ELR (cell line): ENCODE measurements around the gene KCNE3.
"Not testable (repeated sequence)": the region's sequence is repeated elsewhere in the genome, so short reads cannot be mapped to it uniquely, and the experiment has no call there.

Experiments
- DNase-seq: peaks from one replicate; pipeline ENCODE4 v3.0.0-alpha.2; 2015; ENCODE audit warnings: low read depth

The KCNE3 gene

GRCh38 chr11:74443071-74443864, 24.1 kb downstream of the KCNE3 start:
- DNase-seq, result no peak

GRCh38 chr11:74442636-74443035, 24.7 kb downstream of the KCNE3 start:
- peak; percentile 11 for DNase-seq

DNA sequence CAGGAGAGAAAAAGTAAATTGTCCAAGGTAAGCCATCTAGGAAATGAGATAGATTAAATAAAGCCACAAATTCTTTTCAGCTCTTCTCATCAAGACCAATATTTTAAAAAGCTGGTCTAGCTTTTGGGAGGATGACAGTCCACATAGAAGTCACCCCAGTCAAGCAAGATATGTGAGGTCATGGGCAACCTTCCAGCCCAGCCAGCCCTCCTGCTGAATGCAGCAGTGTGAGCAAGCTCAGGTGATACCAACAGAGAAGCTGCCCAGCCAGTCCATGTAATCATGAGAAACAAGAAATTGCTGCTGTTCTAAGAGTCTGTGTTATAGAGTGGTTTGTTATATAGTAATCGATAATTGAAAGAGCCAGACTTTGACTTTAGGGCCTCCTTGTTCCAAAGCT, 28.7 kb downstream of the KCNE3 start:
- no peak for DNase-seq

DNA sequence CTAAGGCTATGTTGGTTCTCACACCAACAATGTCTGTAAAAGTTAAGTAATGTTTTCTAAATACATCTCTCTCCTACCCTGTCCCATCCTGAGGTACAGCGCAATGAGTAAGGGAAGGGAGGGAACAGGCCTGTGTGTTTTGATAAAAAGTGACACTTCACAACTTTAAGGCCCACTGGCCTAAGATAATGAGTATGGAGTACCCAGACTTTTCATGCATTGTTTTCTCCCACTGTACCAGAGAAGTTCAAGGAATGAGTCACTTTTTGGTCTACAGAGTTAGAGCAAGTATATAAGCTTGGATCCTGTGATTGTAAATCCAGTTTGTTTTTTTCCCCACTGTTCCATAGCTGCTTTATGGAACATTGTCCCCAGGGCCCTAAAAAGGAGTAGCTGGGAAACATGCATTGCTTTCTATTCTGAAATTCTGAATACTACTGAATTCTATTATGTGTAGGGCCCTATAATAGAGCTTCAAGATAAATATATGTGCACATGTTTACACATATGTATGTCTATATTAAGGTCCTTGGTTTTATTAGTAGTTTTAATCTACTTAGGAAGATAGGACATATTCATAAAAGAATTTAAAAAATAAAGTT, 29.8 kb downstream of the KCNE3 start:
- no peak for DNase-seq

GRCh38 chr11:74434528-74434927, 32.8 kb downstream of the KCNE3 start:
- DNase-seq, result peak; percentile 49

- DNase-seq, result no peak
Measured at GRCh38 chr11:74429205-74429604, 38.1 kb downstream of the KCNE3 start.

DNA sequence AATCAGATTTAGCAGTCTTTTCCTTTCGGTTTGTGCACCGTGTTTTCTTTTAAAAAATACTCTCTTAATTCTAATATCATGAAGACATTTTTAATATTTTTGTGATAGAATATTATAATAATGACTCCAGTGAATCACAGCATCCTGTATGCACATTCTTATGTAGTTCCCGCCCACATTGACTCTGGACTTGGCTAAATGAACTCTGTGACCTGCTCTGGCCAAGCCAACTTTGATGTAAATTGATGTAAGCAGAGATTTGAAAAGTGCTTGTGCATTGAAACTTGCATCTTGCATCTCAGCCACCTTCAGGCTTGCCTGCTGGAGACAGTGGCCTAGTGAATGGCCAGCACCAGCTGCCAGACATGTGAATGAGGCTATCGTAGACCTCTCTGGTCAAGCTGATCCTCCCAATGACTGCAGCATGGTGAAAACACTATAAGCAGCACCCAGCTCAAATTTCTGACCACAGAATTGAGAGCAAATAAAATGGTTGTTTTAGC, 39.9 kb downstream of the KCNE3 start:
- peak; percentile 39 for DNase-seq

DNA sequence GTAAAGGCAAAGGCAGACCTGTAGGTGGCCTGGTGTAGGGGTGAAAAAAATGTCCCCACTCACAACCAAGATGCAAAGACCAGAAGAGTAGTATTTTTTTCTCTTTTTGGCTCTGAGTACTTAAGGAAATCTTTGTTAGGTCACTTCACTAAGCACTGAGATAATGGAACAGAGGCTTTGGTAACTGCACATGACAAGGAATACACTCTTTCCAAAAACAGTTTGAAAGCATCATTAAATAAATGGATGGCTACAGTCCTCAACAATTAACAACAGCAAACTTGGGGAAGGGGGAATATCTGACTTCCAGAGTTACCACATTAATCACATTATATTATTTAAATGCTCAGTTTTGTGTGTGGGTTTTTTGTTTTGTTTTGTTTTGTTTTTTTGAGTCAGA, 42.2 kb downstream of the KCNE3 start:
- DNase-seq, result no peak

DNA sequence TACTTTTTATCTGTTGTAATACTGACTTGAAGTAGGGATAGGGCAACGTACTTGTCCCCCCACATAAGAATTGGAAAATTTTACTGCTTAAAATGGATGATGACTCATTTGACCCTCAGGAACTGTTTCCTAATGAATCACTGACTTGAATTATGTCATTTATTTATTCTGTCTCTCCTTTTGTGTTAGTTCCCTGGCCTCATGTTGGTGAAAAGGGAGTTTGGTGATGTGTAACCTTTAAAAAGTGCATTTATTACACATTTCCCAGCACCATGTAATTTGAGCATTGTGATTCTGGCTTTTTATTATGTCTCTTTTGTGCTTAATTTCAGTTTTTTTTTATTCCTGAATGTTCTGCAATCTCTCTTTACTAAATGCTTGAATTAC, 48.8 kb downstream of the KCNE3 start:
- peak; percentile 79 for DNase-seq

- DNase-seq, result peak; percentile 3
Measured at GRCh38 chr11:74417860-74418508, 49.4 kb downstream of the KCNE3 start.

GRCh38 chr11:74417379-74417804, 50.0 kb downstream of the KCNE3 start:
- no peak for DNase-seq

GRCh38 chr11:74416974-74417373, 50.4 kb downstream of the KCNE3 start:
- not testable (repeated sequence) for DNase-seq

DNA sequence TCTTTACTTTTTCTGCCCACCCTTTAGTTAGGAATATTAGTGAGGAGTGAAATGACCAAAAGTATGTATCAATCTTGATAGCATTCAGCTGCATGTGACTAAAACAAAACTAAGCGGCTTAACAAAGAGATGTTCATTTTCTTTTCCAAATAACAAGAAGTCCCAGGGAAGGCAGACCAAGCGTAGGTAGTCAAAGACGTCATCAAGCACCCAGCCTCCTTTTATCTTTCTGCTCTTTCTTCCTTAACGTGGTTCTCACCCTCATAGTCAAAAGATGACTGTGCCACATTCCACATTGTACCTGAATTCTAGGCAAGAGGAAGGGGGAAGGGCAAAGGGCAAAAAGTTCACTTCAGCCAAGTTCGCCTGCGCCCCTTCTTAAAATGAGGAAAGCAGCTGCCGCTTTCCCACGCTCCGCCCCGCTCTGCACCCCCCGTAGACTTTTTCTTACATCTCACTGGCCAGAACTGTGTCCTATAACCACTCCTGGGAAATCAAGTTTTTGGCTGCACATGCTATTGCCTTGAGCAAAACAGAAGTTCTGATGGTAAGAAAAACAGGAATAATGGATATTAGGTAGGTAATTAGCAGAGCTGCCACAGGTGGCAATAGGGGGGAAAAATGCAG, 54.5 kb downstream of the KCNE3 start:
- no peak for DNase-seq

GRCh38 chr11:74412321-74412720, 55.0 kb downstream of the KCNE3 start:
- DNase-seq, result peak; percentile 28

GRCh38 chr11:74409633-74410032, 57.7 kb downstream of the KCNE3 start:
- no peak for DNase-seq
